ENCODE results near the gene HMOX2.
A peak's percentile ranks its signal among the peaks of the same experiment; 100 is the strongest.

HMOX2 gene

DNA sequence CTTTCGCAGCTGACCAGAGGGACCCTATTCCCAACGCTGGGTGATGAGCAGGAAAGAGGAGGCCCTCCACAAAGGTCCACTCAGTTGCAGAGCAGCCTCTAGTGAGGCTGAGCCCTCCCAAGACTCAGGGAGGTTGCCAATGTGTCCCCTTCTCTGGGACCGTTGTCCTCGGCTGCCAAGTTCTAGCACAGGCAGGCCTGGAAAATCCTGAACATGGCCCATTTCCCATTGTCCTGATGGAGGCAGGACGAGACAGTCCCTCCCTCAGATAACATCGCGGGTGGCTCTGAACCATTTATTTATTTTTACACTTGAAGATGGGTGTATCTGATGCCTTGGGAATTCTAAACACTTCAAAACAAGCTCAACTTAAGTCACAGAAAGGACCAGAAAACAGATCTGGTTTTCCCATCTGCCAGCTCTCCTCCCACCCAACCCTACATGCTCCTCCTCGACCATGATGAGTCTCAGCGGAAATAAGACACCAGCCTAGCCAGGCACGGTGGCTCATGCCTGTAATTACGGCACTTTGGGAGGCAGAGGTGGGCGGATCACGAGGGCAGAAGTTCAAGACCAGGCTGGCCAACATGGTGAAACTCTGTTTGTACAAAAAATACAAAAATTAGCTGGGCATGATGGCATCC, 49.6 kb downstream of the HMOX2 start:
- DNase-seq, result no peak

DNA sequence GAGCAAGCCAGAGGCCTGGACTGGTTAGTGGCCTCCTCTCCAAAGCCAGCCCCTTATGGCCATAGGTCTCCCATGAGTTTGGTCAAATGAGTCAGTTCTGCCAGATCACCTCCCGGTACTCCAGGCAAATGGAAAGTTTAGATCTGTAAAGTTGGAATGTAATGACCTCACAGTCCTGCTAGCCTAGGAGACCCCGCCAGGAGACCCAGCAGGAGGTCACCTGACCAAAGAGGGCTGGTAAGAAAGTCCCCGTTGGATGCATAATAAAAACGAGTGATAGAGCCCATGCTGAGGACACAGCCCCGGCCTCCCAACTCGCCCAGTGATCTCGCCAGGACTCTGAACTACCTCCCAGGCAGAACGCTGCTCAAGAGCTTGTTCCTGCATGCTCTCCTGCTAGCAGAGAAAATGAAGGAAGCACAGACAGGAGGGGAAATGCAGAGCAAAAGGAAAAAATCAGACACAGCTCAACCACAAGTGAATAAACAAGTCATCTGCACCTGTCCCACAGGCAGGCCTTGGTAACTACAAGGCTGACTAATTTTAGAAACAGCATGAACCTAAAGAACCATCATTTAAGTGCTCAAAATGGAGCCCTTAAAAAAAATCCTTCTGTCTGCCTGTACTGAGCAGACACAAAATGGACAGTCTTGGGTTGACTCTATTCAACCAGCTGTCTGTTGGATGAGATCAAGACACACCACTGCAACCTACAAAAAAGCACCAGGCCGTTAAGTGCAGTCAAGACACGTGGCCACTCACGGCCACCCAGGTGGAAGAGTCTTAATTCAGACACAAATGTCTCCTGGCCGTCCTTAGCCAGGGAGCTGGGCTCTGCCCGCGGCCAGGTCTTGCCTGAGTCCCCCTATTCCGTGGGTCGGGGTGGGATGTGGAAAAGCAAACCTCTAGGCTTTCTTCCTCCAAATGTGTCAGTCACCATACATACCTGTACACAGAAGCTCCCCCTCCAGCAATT, 53.2 kb downstream of the HMOX2 start:
- DNase-seq, result no peak

DNA sequence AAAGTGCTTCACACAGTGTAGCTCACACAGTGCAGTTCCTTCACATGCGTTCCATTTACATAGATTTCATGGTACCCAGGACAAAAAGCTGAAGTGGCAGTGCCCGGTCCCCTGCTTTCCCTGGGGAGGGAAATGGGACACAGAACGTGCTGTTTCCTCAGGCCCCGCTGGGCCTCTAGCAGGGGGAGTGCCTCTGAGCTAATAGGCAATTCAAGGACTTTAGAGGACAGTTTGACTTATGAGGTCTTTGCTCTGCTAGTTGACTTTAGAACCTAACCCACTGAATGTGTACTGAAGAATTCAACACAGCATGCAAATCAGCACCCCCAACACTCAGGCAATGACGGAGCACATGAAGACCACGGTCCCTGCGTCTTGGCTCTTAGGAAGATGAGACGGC, 55.6 kb downstream of the HMOX2 start:
- DNase-seq, result no peak

DNA sequence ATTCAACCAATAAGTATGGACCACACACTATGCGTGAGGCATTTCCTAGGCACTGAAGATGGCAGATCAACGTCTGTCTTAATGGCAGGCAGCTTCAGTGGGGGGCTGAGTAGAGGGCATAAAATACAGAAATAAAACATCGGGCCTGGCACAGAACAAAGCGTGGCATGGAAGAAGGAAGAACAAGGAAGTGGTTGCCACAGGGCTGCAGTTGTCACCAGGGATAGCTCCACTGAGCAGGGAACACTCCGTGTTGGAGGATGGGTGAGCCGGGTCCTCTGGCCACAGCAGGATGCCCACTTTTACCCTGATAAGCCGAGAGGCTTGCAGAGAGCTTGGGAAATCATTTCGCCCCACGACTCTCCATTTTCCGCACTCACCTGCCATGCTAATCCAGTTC, 56.0 kb downstream of the HMOX2 start:
- DNase-seq, result no peak

DNA sequence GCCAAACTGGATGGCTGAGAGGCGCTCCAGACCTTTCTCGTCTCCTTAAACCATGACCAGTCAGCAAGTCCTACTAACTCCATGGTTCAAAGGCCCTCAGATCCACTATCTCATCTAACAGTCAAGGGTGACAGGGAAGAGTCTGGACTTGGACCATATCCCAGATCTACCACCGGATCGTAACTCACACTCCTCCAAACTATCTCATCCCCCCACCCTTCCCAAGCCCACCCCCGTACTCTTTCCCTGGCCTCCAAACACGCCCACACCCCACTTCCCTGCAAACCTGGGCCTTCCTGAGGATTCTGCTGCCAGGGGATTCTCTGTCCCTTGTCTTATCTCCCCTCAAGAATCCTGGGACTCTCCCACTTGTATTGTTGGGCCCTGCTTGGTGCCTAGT, 57.3 kb downstream of the HMOX2 start:
- no peak for DNase-seq

DNA sequence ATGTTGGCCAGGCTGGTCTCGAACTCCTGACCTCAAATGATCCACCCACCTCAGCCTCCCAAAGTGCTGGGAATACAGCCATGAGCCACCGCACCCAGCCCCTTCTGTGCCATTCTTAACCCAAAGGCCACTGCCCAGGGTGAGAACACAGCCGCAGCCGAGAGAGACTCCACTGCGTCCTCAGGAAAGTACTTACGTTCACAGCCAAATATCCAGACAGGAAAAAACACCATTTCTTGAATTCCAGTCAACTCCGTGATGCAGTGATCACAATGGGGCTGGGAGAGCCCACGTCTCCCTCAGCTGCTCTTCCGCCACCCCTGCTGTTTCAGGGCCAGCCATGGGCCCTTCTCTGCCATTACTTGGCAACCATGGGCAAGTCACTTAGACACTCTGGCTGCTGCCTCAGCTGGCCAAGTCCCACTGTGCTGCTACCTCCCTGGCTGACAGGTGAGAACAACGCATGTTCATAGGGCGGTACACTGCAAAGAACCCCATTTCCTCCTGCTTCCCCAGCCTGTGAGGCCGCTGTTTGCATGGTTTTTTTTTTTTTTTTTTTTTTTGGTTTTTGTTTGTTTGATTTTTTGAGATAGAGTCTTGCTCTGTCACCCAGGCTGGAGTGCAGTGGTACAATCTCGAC, 58.1 kb downstream of the HMOX2 start:
- DNase-seq, result no peak

DNA sequence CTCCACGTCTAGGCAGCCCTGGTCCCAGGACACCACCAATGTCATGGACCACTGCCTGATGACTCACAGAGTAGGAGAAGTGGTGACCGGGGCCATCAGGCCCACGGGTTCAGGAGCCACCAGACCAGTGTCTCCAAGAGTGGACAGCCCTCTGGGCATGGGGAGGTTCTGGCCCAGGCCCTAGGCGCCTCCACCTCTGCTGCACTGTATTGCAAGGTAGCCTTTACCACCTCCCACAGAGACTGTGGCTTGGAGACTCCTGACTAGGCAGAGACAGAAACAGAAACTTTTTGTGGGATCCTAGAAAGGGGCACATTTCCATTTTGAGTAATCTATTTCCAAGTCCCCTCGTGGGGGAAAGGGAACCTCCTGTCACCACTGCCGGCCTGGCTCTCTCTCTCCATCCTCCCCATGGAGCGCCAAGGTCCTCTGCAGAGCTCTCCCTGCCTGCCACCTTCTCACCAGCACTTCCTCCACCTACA, 59.5 kb downstream of the HMOX2 start:
- DNase-seq, result no peak

DNA sequence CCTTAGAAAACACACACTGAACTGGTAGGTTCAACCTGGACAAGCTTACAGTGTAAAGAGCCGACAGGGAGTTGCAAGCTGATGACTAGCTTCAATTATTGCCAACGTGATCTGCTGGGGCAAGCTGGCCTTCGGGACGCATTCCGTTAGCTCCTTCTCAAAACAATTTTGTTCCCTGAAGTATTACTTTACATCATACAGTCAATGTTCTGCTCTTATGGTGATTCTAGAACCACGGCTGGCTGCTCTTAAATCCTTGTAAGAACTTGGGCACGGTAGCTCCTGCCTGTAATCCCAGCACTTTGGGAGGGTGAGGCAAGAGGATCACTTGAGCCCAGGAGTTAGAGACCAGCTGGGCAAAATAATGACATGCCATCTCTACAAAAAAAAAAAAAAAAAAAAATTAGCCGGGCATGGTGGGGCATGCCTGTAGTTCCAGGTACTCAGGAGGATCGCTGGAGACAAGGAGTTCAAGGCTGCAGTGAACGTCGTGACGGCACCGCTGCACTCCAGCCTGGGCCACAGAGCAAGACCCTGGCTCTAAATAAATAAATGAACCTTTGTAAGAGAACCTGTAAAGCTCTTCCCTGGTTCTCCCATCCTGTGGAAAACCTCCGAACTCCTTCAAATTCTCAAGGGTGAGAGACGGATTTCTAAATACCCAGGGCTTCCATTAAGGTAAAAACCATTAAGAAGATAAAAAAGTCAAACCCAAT, 60.4 kb downstream of the HMOX2 start:
- DNase-seq, result no peak

DNA sequence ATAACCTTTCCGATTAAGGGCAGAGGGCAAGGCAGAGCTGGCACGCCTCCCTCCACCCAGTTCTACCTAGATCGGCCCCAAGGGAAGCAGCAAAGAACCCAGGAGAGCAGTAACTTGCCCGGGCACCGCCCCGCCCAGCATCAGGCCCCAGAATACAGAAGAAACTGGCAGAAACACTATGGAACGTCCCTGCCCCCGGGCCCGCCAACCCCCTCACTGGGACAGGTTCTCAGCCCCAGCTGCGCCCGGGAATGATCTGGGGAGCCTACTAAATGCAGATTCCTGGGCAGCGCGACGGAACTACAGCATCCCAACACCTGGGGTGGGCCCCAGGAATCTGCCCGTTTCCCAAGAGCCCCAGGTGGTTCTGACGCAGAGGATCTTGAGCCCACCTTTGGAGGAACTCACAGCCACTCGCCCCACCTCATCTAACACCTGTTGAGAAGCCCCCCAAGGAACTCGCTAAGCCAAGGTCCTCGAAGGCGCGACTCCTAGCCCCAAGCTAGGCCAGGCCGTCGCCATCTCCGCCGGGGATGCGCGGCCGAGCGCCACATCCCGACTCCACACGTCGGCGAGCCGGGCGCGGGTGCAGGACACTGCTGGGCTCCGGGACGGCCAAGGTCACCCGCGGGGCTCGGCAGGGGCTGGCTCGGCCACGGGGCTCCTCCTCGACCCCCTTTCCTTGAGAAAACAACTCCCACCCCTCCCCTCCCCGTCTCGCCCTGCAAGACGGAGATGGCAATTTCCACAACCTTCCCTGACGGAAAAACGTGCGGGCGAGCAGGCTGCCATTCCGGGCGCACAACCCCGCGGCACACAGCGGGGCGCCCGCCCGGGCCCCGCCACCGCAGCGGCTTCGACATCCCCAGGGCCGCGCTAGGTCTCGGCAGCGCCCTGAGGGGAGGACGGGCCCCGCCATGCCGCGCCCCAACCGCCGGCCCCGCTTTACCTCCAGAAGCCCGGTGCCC, 61.5 kb downstream of the HMOX2 start:
- DNase-seq, result no peak

DNA sequence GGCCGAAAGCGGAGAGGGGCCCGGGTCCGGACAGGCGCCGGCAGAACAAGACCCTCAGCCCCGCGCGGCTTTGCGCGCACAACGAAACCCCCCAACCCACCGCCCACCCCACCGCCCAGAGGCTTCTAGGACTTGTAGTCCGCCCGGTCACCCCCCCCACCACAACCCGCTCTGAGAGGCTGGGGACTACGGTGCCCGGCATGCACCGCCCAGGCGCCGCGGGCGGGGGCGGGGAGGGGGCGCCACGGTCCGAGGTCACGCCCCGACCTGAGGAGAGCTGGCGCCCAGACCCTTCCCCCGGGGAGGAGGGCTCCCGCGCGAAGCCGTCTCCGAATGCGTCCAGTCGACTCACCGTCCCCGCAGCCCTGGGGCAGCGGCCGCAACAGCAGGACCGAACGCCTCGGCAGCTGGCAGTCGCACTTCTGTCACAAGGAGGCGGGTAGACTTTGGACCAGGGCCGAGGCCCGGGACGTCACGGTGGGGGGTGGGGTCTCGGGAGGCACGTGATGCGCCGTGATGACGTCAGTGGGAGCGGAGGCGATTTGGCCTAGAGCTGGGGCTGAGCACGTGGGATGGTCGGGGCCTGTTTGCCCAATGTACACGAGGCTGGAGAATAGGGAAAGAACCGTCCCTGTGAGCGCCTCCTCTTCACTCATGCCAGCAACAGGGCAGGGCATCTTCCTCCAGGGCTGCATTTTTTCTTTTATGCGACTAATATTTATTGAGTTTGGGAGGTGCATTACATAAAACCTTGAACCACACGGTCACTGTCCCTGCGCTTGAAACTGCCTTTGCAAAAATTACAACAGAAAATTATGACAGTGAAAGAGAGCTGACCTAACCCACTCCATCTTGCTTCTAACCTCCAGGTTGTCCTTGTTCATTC, 62.4 kb downstream of the HMOX2 start, which contains the start of gene CDIP1:
CDIP1 (minus strand) TSS at position 424 of the 886 bp plus-strand sequence. CDS start 24,643 bp downstream, outside the sequence.
- peak; percentile 77 to 96 for DNase-seq

DNA sequence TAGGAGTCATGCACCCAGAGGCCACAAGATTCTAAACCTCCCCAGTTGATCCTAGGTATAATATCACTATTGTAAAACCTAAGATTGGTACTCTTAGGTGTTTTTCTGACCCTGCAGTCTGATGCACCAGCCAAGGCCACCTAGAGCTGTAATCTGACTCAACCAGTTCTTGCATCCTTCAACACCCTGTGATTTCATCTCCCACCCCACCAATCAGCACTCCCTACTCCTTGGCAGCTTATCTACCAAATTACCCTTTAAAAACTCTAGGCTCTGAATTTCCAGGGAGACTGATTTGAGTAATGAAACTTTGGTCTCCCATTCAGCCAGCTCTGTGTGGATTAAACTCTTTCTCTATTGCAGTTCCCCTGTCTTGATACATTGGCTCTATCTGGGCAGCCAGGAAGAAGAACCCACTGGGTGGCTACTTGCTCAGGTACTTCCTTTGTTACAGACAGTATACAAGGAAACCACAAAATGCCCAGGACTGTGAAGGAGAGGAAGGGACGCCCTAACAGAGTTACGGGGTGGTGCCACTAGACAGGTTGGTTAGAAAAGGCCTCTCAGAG, 63.6 kb downstream of the HMOX2 start:
- no peak for DNase-seq

DNA sequence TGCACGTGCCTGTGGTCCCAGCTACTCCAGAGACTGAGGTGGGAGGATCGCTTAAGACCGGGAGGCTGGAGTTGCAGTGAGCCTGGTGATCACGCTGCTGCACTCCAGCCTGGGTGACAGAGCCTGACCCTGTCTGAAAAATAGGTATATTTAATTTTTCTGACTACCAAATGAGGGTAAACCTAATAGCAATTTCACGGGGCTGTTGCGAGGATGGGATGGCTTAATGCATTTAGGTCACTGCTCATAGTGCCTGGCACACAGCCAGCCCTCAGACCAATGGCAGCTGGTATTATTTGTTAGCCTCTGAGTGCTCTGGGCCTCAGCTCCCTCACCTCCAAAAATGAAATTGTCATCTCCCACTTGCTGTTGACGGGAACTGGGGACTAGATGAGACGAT, 68.3 kb downstream of the HMOX2 start:
- DNase-seq, result no peak

DNA sequence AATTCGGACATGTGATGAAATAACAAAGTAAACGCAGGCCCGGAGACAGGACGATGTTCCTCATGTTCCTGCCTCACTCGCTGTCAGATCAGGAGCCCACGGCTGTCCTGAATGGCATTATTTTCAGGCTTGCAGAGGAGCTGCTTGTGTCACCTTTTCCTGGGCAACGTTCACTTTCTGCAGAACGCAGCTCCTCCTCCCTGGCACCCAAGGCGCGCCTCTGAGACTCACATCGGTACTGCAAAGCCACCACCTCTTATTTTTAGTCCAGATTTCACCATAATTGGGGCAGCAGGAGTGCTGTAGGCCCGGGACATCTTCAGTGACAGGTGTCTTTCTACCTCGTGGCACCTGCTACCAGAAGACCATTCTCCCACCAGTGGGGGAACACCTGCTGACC, 71.9 kb downstream of the HMOX2 start:
- DNase-seq, result no peak

DNA sequence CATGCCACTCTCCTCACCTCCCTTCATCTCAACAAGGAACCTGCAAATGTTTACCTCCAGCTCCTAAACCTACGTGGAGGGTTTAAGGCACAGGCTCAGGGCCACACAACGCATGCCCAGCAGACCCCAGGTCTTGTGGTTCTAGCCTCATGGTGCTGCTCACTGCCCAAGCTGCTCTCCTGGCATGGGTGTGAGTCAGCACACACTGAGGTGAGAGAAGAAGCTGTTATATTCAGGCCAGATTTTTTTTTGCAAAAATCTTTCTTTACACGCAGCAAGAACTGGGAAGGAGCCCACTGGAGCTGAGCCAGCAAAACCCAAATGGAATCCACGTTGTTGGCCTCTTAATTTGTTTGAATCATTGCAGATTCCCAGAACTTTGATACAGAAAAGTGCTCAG, 74.4 kb downstream of the HMOX2 start:
- no peak for DNase-seq

DNA sequence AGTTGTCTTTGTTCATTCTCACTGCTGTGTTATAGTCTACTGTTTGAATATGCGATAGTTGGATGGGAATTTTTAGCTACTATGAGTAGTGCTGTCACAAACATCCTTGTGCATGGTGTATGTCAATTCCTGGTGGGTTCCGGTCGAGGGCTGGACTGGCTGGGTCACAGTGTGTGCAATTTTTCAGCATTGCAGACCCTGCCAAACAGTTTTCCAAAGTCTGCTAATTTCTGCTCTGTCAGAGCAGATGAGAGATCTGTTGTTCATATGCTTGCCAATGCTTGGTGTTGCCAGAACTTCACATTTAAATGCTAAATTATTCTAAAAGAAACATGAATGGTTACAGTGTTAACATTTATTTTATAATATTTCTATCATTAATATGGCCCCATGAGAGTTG, 76.3 kb downstream of the HMOX2 start:
- no peak for DNase-seq

DNA sequence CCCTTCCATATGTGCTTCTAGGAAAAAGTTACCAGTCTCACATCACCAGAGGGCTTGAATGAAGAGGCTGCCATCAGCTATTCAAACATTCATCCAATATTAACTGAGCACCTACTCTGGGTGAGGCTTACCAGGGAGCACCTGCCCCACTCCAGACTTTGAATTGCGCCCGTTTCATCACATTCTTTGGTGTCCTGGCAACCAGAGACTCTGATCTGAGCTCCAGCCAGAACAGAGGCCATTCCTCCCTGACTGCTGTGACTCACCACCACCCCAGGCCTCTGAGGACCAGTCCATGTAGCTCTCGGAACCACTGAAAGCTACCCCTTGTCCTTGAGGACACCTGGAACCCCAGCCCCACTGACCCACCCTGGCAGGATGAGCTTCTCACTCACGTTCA, 79.9 kb downstream of the HMOX2 start, which contains the start of gene C16orf96:
C16orf96 (plus strand) TSS at position 229 of the 400 bp plus-strand sequence; CDS start at position 379, 150 bp downstream.
- no peak for DNase-seq

DNA sequence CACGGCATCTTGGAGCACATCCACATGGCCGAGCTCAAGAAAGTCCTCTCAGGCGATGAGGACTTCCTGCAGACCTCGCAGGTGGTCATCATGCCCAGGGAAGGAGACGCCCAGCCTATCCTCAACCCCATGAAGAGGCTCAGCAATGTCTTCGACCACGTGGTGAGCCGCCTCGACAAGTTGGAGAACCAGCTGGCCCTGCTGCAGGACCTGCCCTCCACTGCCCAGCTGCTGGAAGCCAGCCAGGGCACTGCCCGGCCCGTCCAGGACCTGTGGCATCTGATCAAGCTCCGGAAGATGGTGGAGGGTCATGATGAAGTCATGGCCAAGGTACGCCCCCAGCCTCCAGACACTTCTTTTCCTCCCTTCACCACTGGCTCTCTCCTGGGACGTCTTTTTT, 80.4 kb downstream of the HMOX2 start:
- no peak for DNase-seq

DNA sequence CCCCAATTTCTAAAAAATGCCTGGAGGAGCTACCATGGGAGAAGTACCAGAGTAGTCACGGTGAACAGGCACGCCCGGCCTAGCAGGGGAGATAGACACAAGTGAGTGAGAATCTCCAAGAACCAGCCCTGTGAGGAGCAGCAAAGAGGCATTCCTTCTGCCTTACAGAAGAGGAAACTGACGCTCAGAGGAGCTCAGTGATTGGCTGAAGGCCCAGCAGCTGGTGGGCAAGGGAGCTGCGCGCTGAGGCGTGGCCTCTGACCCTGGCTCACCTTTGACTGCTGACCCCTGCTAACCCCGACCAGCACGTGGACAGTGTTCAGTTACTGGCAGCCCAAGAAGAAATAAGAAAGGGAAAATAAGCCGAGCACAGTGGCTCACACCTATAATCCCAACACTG, 81.8 kb downstream of the HMOX2 start:
- DNase-seq, result no peak

Measured in bone marrow (tissue), 2 donors.